ENCODE results near the gene MTM1.

Gene MTM1

GRCh38 chrX:150558424-150558823, 10.0 kb upstream of the MTM1 start:
- TF ChIP-seq TAF1 (IDR thresholded peaks at IDR 0.05; ENCODE audit: low read depth): no peak
- no peak for TF ChIP-seq REST (IDR thresholded peaks at IDR 0.05; ENCODE audit: low read depth)
- no peak for TF ChIP-seq YY1 (IDR thresholded peaks at IDR 0.05; ENCODE audit: low read depth)
- TF ChIP-seq RAD21 (IDR thresholded peaks at IDR 0.05; ENCODE audit: low read depth): no peak

- no peak for TF ChIP-seq REST (IDR thresholded peaks at IDR 0.05; ENCODE audit: low read depth)
- TF ChIP-seq EGR1 (IDR thresholded peaks at IDR 0.05): no peak
- no peak for TF ChIP-seq CEBPB (IDR thresholded peaks at IDR 0.05)
- TF ChIP-seq RAD21 (IDR thresholded peaks at IDR 0.05; ENCODE audit: low read depth): no peak
- TF ChIP-seq EP300 (IDR thresholded peaks at IDR 0.05; ENCODE audit: borderline replicate concordance): no peak
- TF ChIP-seq USF1 (IDR thresholded peaks at IDR 0.05): no peak
- TF ChIP-seq NFIC (IDR thresholded peaks at IDR 0.05): no peak
- TF ChIP-seq FOXM1 (IDR thresholded peaks at IDR 0.05; ENCODE audit: borderline replicate concordance, low read depth): no peak
- TF ChIP-seq TCF12 (IDR thresholded peaks at IDR 0.05; ENCODE audit: low read depth): no peak
- no peak for TF ChIP-seq TAF1 (IDR thresholded peaks at IDR 0.05; ENCODE audit: low read depth)
- TF ChIP-seq TEAD4 (IDR thresholded peaks at IDR 0.05): no peak
- no peak for TF ChIP-seq MAX (IDR thresholded peaks at IDR 0.05)
These were observed 3.6 kb upstream of the MTM1 start for GRCh38 chrX:150564838-150565237.

GRCh38 chrX:150565551-150565950, 2.9 kb upstream of the MTM1 start:
- no peak for TF ChIP-seq REST (IDR thresholded peaks at IDR 0.05; ENCODE audit: low read depth)
- no peak for TF ChIP-seq MAX (IDR thresholded peaks at IDR 0.05)

GRCh38 chrX:150566734-150567182, 1.7 kb upstream of the MTM1 start:
- no peak for TF ChIP-seq YY1 (IDR thresholded peaks at IDR 0.05; ENCODE audit: low read depth)
- TF ChIP-seq TAF1 (IDR thresholded peaks at IDR 0.05; ENCODE audit: low read depth): no peak
- no peak for TF ChIP-seq MAX (IDR thresholded peaks at IDR 0.05)

- TF ChIP-seq EP300 (IDR thresholded peaks at IDR 0.05; ENCODE audit: borderline replicate concordance): no peak
- TF ChIP-seq YY1 (IDR thresholded peaks at IDR 0.05; ENCODE audit: low read depth): no peak
- no peak for TF ChIP-seq TCF12 (IDR thresholded peaks at IDR 0.05; ENCODE audit: low read depth)
- no peak for TF ChIP-seq RAD21 (IDR thresholded peaks at IDR 0.05; ENCODE audit: low read depth)
- TF ChIP-seq NFIC (IDR thresholded peaks at IDR 0.05): no peak
- TF ChIP-seq EGR1 (IDR thresholded peaks at IDR 0.05): no peak
- TF ChIP-seq REST (IDR thresholded peaks at IDR 0.05; ENCODE audit: low read depth): no peak
- no peak for TF ChIP-seq USF1 (IDR thresholded peaks at IDR 0.05)
- no peak for TF ChIP-seq TEAD4 (IDR thresholded peaks at IDR 0.05)
- no peak for TF ChIP-seq MAX (IDR thresholded peaks at IDR 0.05)
These were observed 639 bp upstream of the MTM1 start for GRCh38 chrX:150567645-150568319.

All from Ishikawa (cell line).